Measurements from ENCODE around the gene CLDN6. TPM values are rescaled to one million over a fixed set of nuclear protein-coding genes. Genes with fewer than 3 reads are reported as not detected.

CLDN6 gene
- total RNA-seq, 1 experiment from 2014 or later, result 0.49 TPM

- RAD21 ChIA-PET (ENCODE audit: low non-redundant PET in 1 of 2, low total read pairs in 2 of 2, uncharacterized antibody in 2 of 2, unreplicated experiment in 2 of 2), result no interaction called here
- no peak overlapping the region for H3K9ac ChIP-seq (ENCODE audit: low read length)
Measured at GRCh38 chr16:3066440-3066748, 48.4 kb upstream of the CLDN6 start.

More at GRCh38 chr16:3066440-3066748, 48.4 kb upstream of the CLDN6 start:
- CTCF ChIA-PET, result no interaction called here
- Histone ChIP-seq H3K27me3 (ENCODE audit: insufficient read depth, low read length) (no peaks in the 10 kb centered on the region), H3K4me1 (ENCODE audit: control insufficient read depth in 1 of 2, insufficient read depth in 2 of 2, low read length in 2 of 2) (peaks cover 0 to 13% of the 10 kb centered on the region in 2 experiments; a peak in 1 of 4 replicates), H3K4me2 (ENCODE audit: low read length) (0 out of 2 replicates have a peak overlapping the region, but pooled peaks have one; percentile 3), H3K79me2 (ENCODE audit: insufficient read depth, low read length) (no peaks in the 10 kb centered on the region), H3K9me2 (ENCODE audit: insufficient read depth) (no peaks in the 10 kb centered on the region), H3K9me3 (ENCODE audit: control insufficient read depth in 1 of 2, insufficient read depth in 1 of 2, low read depth in 1 of 2, low read length in 2 of 2) (no peaks in the 10 kb centered on the region), H2AFZ (ENCODE audit: low read depth, low read length, poor library complexity, severe bottlenecking) (no peak overlapping the region), H3K27ac (ENCODE audit: low read depth, low read length) (no peak overlapping the region; the same call in 1 of the 2 replicates), H3K4me3 (replicated peaks in 1 of 2; ENCODE audit: low read depth in 1 of 2, low read length in 2 of 2) (peak overlapping the region in 1 of 2 experiments; percentile 6; a peak in 1 of 4 replicates), H3K36me3 (ENCODE audit: control insufficient read depth in 1 of 2, insufficient read depth in 2 of 2, low read length in 2 of 2) (no peaks in the 10 kb centered on the region), H4K20me1 (ENCODE audit: insufficient read depth) (no peaks in the 10 kb centered on the region)
- TF ChIP-seq SRF (IDR thresholded peaks at IDR 0.05; ENCODE audit: low read depth), result no peak
- TF ChIP-seq, protein P1, sequence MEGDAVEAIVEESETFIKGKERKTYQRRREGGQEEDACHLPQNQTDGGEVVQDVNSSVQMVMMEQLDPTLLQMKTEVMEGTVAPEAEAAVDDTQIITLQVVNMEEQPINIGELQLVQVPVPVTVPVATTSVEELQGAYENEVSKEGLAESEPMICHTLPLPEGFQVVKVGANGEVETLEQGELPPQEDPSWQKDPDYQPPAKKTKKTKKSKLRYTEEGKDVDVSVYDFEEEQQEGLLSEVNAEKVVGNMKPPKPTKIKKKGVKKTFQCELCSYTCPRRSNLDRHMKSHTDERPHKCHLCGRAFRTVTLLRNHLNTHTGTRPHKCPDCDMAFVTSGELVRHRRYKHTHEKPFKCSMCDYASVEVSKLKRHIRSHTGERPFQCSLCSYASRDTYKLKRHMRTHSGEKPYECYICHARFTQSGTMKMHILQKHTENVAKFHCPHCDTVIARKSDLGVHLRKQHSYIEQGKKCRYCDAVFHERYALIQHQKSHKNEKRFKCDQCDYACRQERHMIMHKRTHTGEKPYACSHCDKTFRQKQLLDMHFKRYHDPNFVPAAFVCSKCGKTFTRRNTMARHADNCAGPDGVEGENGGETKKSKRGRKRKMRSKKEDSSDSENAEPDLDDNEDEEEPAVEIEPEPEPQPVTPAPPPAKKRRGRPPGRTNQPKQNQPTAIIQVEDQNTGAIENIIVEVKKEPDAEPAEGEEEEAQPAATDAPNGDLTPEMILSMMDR (IDR thresholded peaks at IDR 0.05 in 2 of 3, conservative IDR thresholded peaks at IDR 0.05 in 1 of 3; ENCODE audit: borderline replicate concordance in 1 of 3, insufficient read depth in 1 of 3, low read depth in 2 of 3, low read length in 2 of 3), result no peak
- TF ChIP-seq ATF3 (IDR thresholded peaks at IDR 0.05), result no peak
- no peak for TF ChIP-seq ZNF274 (IDR thresholded peaks at IDR 0.05; ENCODE audit: low read depth, low read length)
- TF ChIP-seq SIN3A (IDR thresholded peaks at IDR 0.05; ENCODE audit: low read depth), result no peak
- TF ChIP-seq ELF1 (IDR thresholded peaks at IDR 0.05; ENCODE audit: borderline replicate concordance, low read depth), result no peak
- no peak for TF ChIP-seq POLR2AphosphoS5 (IDR thresholded peaks at IDR 0.05; ENCODE audit: low read depth, low read length)
- no peak for TF ChIP-seq ZFX (IDR thresholded peaks at IDR 0.05)
- TF ChIP-seq EGR1 (IDR thresholded peaks at IDR 0.05; ENCODE audit: low read depth), result no peak
- no peak for TF ChIP-seq REST (IDR thresholded peaks at IDR 0.05; ENCODE audit: low read depth)
- TF ChIP-seq MAX (IDR thresholded peaks at IDR 0.05), result no peak
- no peak for TF ChIP-seq YY1 (IDR thresholded peaks at IDR 0.05; ENCODE audit: extremely low read depth, insufficient replicate concordance, low read depth, low read length)
- TF ChIP-seq SP1 (IDR thresholded peaks at IDR 0.05; ENCODE audit: low read depth), result no peak
- TF ChIP-seq CEBPB (IDR thresholded peaks at IDR 0.05; ENCODE audit: low read depth), result no peak
- BruUV-seq (replicated peaks), result no TSS peak
- intact Hi-C loops (cut with micrococcal nuclease), result no loop called here
- ATAC-seq, result no peak
- POLR2A ChIA-PET, result no interaction called here
- DNase-seq (ENCODE audit: low read depth, low spot score), result no peak

Data from HCT116 (cell line).